Sigmoid colon (tissue), 3 donors: ENCODE measurements around the gene GRIN1.

ENCODE experiments used
- CTCF ChIP-seq, 4 experiments: fragments of 450-650 bp in 3 of 4; fragments of 200-600 bp in 1 of 4; IDR thresholded peaks; one replicate each; pipeline ENCODE4 v1.5.1; 2016 to 2019; ENCODE audit warnings: antibody characterized with exemption in 4 of 4, mild to moderate bottlenecking in 3 of 4, moderate library complexity in 2 of 4
- POLR2A ChIP-seq, 2 donors: fragments of 450-650 bp; IDR thresholded peaks; one replicate each; pipeline ENCODE4 v1.6.1; 2016; ENCODE audit warnings: antibody characterized with exemption in 2 of 2, mild to moderate bottlenecking in 2 of 2, moderate library complexity in 2 of 2

DNA sequence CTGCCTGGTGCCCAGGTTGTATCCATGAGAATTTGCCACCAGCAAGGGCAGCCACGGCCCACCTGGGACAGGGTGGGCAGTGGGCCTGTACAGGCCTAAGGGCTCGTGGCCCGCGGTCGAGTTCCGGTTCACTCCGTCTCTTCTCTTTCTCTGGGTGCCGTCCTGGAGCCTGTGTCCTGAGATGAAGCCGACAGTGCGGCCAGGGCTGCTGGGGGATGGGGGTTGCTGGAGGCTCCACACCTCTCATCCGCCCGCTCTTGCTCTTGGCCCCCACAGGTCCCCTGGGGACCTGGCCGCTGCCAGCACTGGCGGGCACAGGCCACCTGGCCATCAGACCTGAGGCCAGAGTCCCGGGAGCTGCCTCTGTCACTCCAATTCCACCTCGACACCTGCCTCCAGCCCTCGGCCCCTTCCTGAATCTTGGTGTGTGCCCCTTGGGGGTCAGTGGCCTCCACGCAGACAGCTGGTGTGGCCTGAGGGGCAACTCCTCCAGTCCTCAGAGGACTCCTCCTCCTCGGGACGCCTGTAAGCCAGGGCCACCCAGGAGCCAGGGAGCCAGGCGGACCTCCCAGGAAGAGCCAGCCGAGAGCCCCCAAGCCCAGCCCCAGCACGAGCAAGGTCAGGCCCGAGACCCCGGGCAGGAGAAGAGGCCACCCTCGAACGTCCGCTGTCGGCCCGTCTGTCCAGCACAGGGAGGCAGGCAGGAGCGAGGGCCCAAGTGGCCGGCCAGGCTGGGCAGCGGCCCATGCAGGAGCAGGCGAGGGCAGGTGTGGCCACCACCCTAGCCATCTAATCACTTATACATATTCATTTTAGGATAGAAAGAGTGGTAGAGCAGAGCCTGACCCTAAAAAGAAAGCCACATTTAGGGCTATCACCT lies 25.7 kb downstream of the GRIN1 start:
- TF ChIP-seq POLR2A (IDR thresholded peaks at IDR 0.05), result no peak
- no peak for TF ChIP-seq CTCF (IDR thresholded peaks at IDR 0.05)
